ENCODE results near the gene RNF141. TPM values are rescaled to one million over a fixed set of nuclear protein-coding genes. Genes with fewer than 3 reads are reported as not detected.

RNF141 gene
- total RNA-seq, 1 donor, result 7.5 TPM

DNA sequence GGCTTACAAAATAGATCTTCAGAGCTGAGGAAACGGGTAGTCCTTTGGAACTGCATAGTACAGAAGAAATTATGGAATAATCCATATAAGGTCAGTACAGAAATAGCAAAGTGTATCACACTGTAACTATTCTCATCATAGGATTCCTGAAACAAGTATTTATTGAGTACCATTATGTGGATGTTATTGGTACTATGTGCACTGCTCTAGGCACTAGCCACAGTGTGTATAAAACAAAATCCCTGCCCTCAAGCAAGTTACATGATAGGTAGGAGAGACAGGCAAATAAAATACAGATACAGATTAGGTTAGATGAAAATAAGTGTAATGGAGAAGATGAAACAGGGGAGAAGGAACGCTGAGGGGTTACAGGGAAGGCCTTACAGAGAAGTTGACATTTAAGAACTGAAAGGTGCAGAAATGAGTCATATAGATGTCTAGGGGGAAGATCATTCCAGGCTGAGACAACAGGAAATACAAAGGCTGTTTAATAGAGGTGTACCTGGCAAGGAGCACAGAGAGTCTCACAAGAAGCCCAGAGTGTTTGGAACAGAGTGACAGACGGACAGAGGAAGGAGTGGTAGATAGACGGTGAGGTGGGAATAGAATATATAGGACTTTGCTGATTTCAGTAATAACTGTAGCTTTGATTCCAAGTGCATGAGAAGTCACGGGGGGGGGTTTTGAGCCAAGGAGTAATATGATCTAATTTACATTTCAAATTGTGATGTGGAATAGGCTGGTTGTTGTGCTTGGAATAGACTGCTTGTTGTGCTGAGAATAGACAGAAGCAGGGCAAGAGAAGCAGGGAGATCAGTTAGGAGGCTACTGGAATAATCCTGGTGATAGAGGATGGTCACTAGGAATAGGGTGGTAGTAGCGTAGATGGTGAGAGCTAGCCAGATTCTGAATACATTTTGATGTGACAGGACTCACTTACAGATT lies 13.7 kb downstream of the RNF141 start:
- no peak for DNase-seq (ENCODE audit: low read depth in 2 of 3, low spot score in 2 of 3)

GRCh38 chr11:10524471-10524870 lies 16.5 kb downstream of the RNF141 start:
- no peak for DNase-seq (ENCODE audit: low read depth in 2 of 3, low spot score in 2 of 3)

DNA sequence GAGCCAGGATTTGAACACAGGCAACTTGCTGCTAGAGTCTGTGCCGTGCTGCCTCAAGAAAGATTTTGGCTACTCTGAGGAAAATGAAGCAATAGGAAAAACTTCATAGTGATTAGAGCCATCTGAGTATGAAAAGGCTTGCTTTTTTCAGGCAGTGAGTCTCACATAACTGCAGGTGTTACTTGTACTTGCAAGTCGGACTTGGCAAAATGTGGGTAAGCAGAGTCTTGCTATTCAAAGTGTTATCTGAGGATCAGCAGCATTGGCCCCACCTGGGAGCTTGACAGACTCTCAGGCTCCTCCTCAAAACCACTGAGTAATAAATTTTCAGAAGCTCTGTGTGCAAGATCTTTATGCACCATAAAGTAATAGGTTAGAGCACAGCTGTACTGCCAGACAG lies 18.1 kb downstream of the RNF141 start:
- DNase-seq (ENCODE audit: low read depth in 2 of 3, low spot score in 2 of 3), result no peak

- DNase-seq (ENCODE audit: low read depth in 2 of 3, low spot score in 2 of 3), result no peak
These were observed 18.7 kb downstream of the RNF141 start for GRCh38 chr11:10522276-10522675.

- DNase-seq (ENCODE audit: low read depth in 2 of 3, low spot score in 2 of 3), result no peak
These were observed 20.4 kb downstream of the RNF141 start for GRCh38 chr11:10520562-10520961.

DNA sequence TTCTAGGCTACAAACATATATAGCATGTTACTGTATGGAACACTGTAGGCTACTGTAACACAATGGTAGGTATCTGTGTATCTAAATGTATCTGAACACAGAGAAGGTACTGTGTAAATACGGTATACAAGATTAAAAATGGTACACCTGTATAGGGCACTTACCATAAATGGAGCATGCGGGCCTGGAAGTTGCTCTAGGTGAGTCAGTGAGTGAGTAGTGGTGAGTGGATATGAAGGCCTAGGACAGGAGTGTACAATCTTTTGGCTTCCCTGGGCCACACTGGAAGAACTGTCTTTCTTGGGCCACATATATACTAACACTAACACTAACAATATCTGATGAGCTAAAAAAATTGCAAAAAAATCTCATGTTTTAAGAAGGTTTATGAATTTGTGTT lies 21.4 kb downstream of the RNF141 start:
- no peak for DNase-seq (ENCODE audit: low read depth in 2 of 3, low spot score in 2 of 3)

DNA sequence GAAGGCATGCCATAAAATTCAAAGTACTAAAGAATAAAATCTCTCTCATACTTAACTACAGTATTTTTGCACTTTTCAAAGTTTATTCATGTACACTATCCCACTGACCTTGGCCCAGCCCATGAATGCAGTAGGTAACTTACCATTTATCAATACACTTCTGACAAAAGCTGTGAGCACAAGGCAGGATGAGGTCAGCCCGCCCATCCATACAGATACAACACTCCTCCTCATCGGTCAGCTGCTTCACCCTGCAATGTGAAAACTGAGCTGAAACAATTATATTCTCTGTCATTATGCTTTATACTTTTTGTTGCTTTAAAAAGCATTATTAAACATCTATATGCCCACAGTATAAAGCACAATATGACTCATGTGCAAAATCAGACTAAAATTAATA lies 22.1 kb downstream of the RNF141 start:
- no peak for DNase-seq (ENCODE audit: low read depth in 2 of 3, low spot score in 2 of 3)

- DNase-seq (ENCODE audit: low read depth in 2 of 3, low spot score in 2 of 3), result no peak
These were observed 22.9 kb downstream of the RNF141 start for GRCh38 chr11:10518123-10518522.

DNA sequence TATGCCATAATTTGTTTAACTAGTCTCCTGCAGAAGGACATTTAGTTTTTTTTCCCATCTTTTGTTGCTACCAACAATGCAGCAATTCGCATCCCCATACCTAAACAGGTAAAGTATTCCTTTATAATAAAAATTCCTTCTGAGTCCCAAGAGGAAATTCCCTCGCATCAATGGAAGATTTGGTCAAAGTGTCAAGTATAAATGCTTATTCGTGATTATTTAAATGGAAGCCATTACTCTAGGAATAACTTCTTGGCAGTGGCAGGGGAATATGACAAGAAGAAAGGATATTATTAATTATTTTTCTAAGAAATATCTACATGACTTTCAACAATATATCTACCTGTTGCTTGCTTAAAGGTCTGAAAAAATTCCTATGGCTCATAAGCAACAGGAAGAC lies 25.6 kb downstream of the RNF141 start:
- no peak for DNase-seq (ENCODE audit: low read depth in 2 of 3, low spot score in 2 of 3)

DNA sequence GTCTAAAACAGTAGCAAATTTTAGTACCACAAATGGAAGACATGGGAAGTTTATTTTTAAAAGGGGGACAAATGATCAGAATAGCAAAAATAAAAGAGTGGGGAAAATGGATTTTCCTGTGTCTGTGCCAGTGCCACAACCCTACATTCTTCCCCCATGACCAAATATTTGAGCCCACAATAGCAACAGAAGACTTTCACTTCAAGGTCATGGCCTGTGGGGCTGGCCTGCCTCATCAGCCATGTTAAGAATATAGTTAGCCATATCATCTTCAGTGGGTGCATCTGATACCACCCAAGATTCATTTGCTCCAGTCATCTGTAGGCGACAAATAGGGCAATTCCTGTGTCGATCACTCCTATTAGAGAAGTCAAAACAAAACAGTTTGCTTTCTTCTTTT lies 26.3 kb downstream of the RNF141 start:
- no peak for DNase-seq (ENCODE audit: low read depth in 2 of 3, low spot score in 2 of 3)

GRCh38 chr11:10514202-10514601 lies 26.8 kb downstream of the RNF141 start:
- peak in 1 of 3 donors; percentile 37 for DNase-seq (ENCODE audit: low read depth in 2 of 3, low spot score in 2 of 3)

DNA sequence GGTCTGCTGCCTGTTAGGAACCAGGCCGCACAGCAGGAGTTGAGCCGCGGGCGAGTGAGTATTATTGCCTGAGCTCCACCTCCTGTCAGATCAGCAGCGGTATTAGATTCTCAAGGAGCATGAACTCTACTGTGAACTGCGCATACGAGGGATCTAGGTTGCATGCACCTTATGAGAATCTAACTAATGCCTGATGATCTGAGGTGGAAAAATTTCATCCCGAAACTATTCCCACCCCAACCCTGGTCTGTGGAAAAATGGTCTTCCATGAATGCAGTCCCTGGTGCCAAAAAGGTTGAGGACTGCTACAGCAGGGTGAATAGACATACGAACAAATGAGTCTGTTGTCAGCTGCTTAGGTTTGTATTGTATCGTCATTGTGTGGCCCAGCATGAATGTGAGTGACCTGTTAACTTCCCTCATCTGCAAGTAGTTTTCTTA lies 29.8 kb downstream of the RNF141 start:
- no peak for DNase-seq (ENCODE audit: low read depth in 2 of 3, low spot score in 2 of 3)

DNA sequence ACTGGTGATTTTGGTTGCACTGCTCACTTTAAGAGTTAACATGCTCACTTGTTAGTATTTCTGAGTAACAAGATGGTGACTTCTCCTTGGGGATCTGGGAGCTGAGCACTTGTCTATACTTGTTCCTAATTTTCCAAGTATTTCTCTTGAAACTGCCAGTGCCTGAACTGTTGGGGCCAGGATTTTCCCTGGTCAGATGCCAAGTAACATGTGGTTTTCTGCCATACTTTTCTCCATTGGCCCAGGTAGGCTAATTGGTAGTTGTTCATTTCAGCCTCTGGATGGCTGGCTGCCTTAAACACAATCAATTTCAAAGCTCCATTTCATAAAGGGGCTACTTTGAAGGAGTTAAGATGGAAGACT lies 35.0 kb downstream of the RNF141 start:
- no peak for DNase-seq (ENCODE audit: low read depth in 2 of 3, low spot score in 2 of 3)

DNA sequence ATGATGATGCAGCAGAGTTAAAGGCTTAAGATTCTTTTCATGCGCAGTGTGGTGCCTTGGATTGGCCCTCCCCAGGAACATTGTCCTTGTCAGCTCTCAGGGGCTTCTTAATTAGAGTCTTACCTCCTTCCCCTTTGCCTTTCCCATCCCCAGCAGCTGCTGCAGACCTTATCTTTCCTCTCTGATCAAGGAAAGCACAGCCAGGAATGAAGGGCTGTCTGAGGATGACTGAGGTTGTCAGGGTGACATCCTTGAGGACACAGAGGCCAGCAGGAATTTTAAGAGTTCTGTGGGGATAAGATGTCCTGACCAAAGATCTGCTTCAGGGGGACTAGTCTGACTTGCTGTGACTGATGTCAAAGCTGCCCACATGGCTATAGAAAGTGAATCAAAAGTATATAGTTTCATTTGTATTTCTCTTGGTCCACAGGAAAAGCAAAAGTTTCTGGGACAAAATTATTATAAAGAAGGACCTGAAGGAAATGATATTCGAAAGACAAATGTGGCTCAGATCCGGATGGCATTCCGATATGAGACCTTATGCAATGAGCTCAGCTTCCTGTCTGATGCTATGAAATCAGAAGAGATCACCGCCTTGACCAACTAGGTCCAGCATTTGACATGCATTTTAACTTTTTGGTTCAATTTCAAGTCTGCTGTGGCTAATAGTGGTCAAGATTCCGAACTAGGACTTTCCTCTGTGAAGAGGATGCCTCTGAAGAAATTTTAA lies 35.5 kb downstream of the RNF141 start:
- DNase-seq (ENCODE audit: low read depth in 2 of 3, low spot score in 2 of 3), result no peak

GRCh38 chr11:10504490-10504889 lies 36.5 kb downstream of the RNF141 start:
- DNase-seq (ENCODE audit: low read depth in 2 of 3, low spot score in 2 of 3), result no peak

DNA sequence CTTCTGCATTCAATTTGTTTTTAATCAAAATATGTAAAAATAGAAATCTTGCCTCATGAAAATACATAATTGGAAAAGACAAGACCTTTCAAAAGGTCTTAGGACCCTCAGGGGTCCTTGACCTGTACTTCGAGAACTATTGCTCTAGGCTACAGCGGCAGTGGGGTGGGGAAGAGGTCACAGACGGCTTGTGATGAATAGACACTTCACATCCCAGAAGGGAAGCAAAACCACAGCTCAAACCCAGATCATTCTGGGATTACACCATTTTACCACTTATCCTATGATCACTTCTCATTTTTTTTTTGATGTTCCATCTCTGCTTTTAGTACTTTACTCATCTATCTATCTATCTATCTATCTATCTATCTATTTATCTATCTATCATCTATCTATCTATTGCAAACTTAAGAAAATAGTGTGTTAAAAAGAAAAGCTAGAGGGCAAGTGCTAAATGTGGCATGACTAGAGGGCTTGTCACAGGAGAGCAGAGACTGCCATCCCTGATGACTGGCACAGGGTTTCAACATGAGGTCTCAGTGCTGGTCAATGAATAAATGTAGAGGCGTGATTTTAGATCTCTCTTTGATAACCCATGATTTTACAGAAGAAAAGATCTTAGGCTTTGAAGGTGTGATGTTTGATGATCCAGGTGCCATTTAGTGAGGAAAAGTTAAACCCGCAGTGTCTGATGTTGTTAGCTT lies 37.1 kb downstream of the RNF141 start:
- no peak for DNase-seq (ENCODE audit: low read depth in 2 of 3, low spot score in 2 of 3)

DNA sequence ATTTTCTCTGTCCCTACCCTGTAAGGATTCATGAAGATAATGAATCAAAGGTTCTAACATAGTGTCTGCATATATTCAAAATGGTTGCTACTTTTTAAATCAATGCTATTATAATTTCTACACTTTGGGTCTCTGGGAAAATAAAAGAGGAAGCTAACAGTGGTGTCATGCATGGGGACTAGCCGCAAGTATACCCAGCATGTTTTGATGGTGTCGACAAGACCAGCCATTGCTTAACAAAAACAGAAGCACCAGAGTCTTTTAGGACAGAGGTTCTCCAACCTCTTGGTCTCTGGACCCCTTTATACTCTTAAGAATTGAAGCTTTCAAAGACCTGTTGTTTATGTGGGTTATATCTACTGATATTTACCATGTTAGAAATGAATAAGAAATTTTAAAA lies 37.8 kb downstream of the RNF141 start:
- DNase-seq (ENCODE audit: low read depth in 2 of 3, low spot score in 2 of 3), result peak in 1 of 3 donors; percentile 57

DNA sequence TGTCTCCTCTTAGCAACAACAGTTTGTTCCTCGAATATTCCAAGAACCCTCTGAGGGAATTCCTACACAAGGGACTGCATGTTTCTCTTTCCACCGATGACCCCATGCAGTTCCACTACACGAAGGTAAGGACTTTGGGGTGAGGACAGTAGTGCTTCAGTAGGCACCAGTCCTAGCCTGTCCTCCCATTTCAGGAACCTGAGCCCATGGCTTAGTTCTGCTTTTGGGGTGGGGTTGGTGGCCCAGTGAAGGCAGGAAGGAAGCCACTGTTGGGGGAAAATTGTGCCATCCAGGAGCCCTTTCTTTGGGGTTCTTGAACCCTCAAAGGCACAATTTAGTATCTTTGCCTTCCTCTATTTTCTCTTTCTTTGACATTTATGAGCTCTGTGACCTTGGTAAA lies 38.2 kb downstream of the RNF141 start:
- no peak for DNase-seq (ENCODE audit: low read depth in 2 of 3, low spot score in 2 of 3)

- no peak for DNase-seq (ENCODE audit: low read depth in 2 of 3, low spot score in 2 of 3)
These were observed 38.8 kb downstream of the RNF141 start for GRCh38 chr11:10502065-10502680.

DNA sequence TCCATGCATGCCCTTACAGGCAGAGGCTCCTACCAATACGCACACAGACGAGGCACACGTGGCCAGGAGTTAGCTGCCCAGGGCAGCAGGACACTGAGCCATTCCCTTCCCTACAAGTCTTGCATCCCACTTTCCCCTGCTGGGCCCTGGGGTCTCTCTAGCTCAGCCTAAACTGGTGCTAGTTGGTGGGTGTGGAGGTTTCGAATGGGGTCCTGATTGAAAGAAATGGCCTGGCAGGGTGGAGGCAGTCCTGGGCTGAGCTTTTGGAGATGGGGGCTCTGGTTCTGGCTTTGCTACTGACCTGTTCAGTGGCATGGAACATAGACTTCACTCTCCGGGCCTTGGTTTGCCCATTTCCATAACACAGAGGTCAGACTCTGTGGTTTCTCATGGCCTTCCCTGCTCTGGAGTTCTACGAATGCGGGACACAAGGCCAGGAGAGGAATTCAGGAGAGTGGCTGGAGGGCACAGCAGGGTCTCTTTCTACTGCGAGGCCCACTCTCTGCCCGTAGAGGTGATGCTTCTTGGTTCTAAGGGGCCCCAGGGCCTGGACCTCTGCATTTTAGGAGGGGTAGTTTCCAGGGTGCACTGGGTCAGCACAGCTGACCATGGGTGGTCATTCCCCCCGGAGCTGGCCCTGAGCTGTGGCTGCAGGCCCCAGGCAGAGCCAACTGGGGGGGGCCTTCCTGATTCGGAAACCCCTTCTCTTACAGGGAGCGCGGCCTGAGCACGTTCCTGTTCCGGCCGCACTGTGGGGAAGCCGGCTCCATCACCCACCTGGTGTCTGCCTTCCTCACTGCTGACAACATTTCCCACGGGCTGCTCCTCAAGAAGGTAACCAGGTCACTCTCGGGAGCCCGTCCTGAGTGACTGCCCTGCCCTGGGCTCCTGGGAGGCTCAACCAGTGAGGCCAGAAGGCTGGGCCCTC lies 40.0 kb downstream of the RNF141 start:
- no peak for DNase-seq (ENCODE audit: low read depth in 2 of 3, low spot score in 2 of 3)

Measured in hematopoietic multipotent progenitor cell (in vitro differentiated cells).